HFF-Myc (cell line): ENCODE results near the gene NTSR1.

Experiments
- DNase-seq: peaks from one replicate; pipeline ENCODE4 v3.0.0-alpha.2; 2011; ENCODE audit warnings: low read depth; ENCODE audit errors: extremely low read depth
- H3K4me3 ChIP-seq: replicated peaks from 2 replicates; pipeline ENCODE4 v1.5.1; 2011; ENCODE audit warnings: low read depth, mild to moderate bottlenecking, control low read depth, low read length
- CTCF ChIP-seq: IDR thresholded peaks from 2 replicates; pipeline ENCODE4 v1.5.1; 2012; ENCODE audit warnings: mild to moderate bottlenecking, low read depth, low read length, control low read depth; ENCODE audit errors: missing control alignments

Gene NTSR1

GRCh38 chr20:62717933-62718332 is 9.3 kb downstream of the NTSR1 start:
- no peak for DNase-seq
- no peak for TF ChIP-seq CTCF
- H3K4me3 ChIP-seq, result no peak overlapping the region

- no peak for DNase-seq
- no peak for TF ChIP-seq CTCF
- no peak overlapping the region for H3K4me3 ChIP-seq
Measured at GRCh38 chr20:62718546-62718945, 9.9 kb downstream of the NTSR1 start.

GRCh38 chr20:62719250-62719935 is 10.8 kb downstream of the NTSR1 start:
- no peak for DNase-seq
- TF ChIP-seq CTCF, result no peak
- H3K4me3 ChIP-seq, result no peak overlapping the region

GRCh38 chr20:62721511-62722370 is 13.1 kb downstream of the NTSR1 start:
- DNase-seq, result no peak
- no peak overlapping the region for H3K4me3 ChIP-seq
- no peak for TF ChIP-seq CTCF

- DNase-seq, result no peak
- no peak overlapping the region for H3K4me3 ChIP-seq
- no peak for TF ChIP-seq CTCF
Measured at GRCh38 chr20:62722627-62723026, 14.0 kb downstream of the NTSR1 start.

GRCh38 chr20:62723351-62723750 is 14.7 kb downstream of the NTSR1 start:
- no peak for DNase-seq
- H3K4me3 ChIP-seq, result no peak overlapping the region
- no peak for TF ChIP-seq CTCF
